Activated CD4-positive, alpha-beta T cell treated with anti-CD3 and anti-CD28 coated beads for 4 hours (primary cell): Measurements from ENCODE around the gene SRSF3.
"Not testable (repeated sequence)": the region's sequence is repeated elsewhere in the genome, so short reads cannot be mapped to it uniquely, and the experiment has no call there.

ENCODE experiments used
- DNase-seq, 2 donors: peaks; one replicate each; pipeline ENCODE4 v3.0.0-alpha.2; 2020

The SRSF3 gene

GRCh38 chr6:36605560-36606391, 11.6 kb downstream of the SRSF3 start:
- DNase-seq: no peak

- DNase-seq: not testable (repeated sequence)
Measured at GRCh38 chr6:36607305-36607682, 13.1 kb downstream of the SRSF3 start.

- no peak for DNase-seq
Measured at GRCh38 chr6:36607683-36608386, 13.7 kb downstream of the SRSF3 start.

- no peak for DNase-seq
Measured at GRCh38 chr6:36608788-36609563, 14.8 kb downstream of the SRSF3 start.

GRCh38 chr6:36609582-36609981, 15.4 kb downstream of the SRSF3 start:
- no peak for DNase-seq

GRCh38 chr6:36610041-36610955, 16.1 kb downstream of the SRSF3 start:
- DNase-seq: no peak

- no peak for DNase-seq
Measured at GRCh38 chr6:36610956-36611336, 16.8 kb downstream of the SRSF3 start.

- not testable (repeated sequence) for DNase-seq
Measured at GRCh38 chr6:36611679-36612078, 17.5 kb downstream of the SRSF3 start.

GRCh38 chr6:36612101-36612625, 18.0 kb downstream of the SRSF3 start:
- DNase-seq: no peak

GRCh38 chr6:36613200-36613995, 19.2 kb downstream of the SRSF3 start:
- no peak for DNase-seq

- DNase-seq: peak; percentile 32 to 50
Measured at GRCh38 chr6:36615018-36615761, 21.0 kb downstream of the SRSF3 start.

GRCh38 chr6:36616893-36617521, 22.8 kb downstream of the SRSF3 start:
- no peak for DNase-seq

- DNase-seq: no peak
Measured at GRCh38 chr6:36618366-36619355, 24.5 kb downstream of the SRSF3 start.

- DNase-seq: no peak
Measured at GRCh38 chr6:36621371-36621855, 27.3 kb downstream of the SRSF3 start.

- no peak for DNase-seq
Measured at GRCh38 chr6:36622901-36623546, 28.9 kb downstream of the SRSF3 start.

- DNase-seq: peak; percentile 73 to 86
Measured at GRCh38 chr6:36623547-36624459, 29.6 kb downstream of the SRSF3 start.
